GM12878 (cell line): ENCODE measurements around the gene MRS2. TPM values are rescaled to one million over a fixed set of nuclear protein-coding genes. Genes with fewer than 3 reads are reported as not detected.
"Not testable (repeated sequence)": the region's sequence is repeated elsewhere in the genome, so short reads cannot be mapped to it uniquely, and the experiment has no call there.

Source experiments
- ATAC-seq: fragments of 200-7000 bp; cut with Tn5 transposase; 3 replicates; pipeline ENCODE4 v1.9.1; 2020; ENCODE audit warnings: mild to moderate bottlenecking, moderate library complexity
- BruUV-seq: library from RNA; stranded (reverse); fragments of 400-500 nt; replicated peaks from 2 replicates; lab custom pipeline; 2021; lab: Mats Ljungman, UMichigan
- CTCF ChIA-PET: fragments of 300-600 bp; sonication (Branson Sonifier 250); formaldehyde crosslinking; extraction: SDS; loops from one replicate; lab custom pipeline; 2021; ENCODE audit warnings: inconsistent platforms; lab: Yijun Ruan, JAX
- POLR2A ChIA-PET: fragments of 350-600 bp; formaldehyde crosslinking; extraction: SDS; loops from one replicate; lab custom pipeline; 2021; ENCODE audit warnings: inconsistent platforms; lab: Charles Lee
- RAD21 ChIA-PET: fragments of 300-600 bp; sonication (Branson Sonifier 250); formaldehyde crosslinking; loops from one replicate; lab custom pipeline; 2023; ENCODE audit warnings: antibody characterized with exemption; ENCODE audit not compliant: unreplicated experiment; lab: Charles Lee
- SMC1A ChIA-PET: fragments of 300-600 bp; sonication (Branson Sonifier 250); formaldehyde crosslinking; loops from one replicate; lab custom pipeline; 2023; ENCODE audit not compliant: unreplicated experiment, uncharacterized antibody; lab: Charles Lee
- DNase-seq: peaks from one replicate; pipeline ENCODE4 v3.0.0-alpha.2; 2011; ENCODE audit warnings: low read depth, low spot score
- FAIRE-seq: peaks from 3 replicates; lab custom pipeline; 2011; peaks lifted over from hg19 to GRCh38; lab: Jason Lieb, UNC
- H2AFZ ChIP-seq: 2 replicates; pipeline ENCODE4 v1.6.0; 2011; ENCODE audit warnings: low read depth, low read length, control low read depth; ENCODE audit not compliant: control insufficient read depth
- H3K27ac ChIP-seq: 2 replicates; pipeline ENCODE4 v1.5.1; 2011; ENCODE audit warnings: control low read depth; ENCODE audit not compliant: control insufficient read depth, insufficient read depth
- H3K27me3 ChIP-seq, 2 experiments: replicated peaks in 1 of 2; 2 replicates each; pipeline versions ENCODE4 v1.6.0 to v1.6.1; 2011; ENCODE audit warnings: low read length in 1 of 2; ENCODE audit not compliant: control insufficient read depth in 2 of 2, insufficient read depth in 2 of 2
- H3K36me3 ChIP-seq, 2 experiments: 2 replicates each; pipeline ENCODE4 v1.5.1; 2011; ENCODE audit warnings: low read length in 1 of 2; ENCODE audit not compliant: control insufficient read depth in 2 of 2, insufficient read depth in 2 of 2
- H3K4me1 ChIP-seq: 2 replicates; pipeline ENCODE4 v1.6.1; 2011; ENCODE audit warnings: mild to moderate bottlenecking, low read length, moderate library complexity, mixed read lengths; ENCODE audit not compliant: control insufficient read depth, insufficient read depth
- H3K4me2 ChIP-seq: 2 replicates; pipeline ENCODE4 v1.6.0; 2011; ENCODE audit warnings: control low read depth; ENCODE audit not compliant: control insufficient read depth, insufficient read depth
- H3K4me3 ChIP-seq: fragments of 200-600 bp; sonication (generic); 2 replicates; pipeline ENCODE4 v1.5.1; 2016
- H3K79me2 ChIP-seq: 2 replicates; pipeline ENCODE4 v1.6.0; 2011; ENCODE audit warnings: low read length; ENCODE audit not compliant: control insufficient read depth, insufficient read depth
- H3K9ac ChIP-seq: 2 replicates; pipeline ENCODE4 v1.8.0; 2011; ENCODE audit warnings: low read length, control low read depth, mixed read lengths; ENCODE audit not compliant: control insufficient read depth, insufficient read depth
- H3K9me3 ChIP-seq: replicated peaks from 3 replicates; pipeline ENCODE4 v1.5.1; 2011; ENCODE audit warnings: mild to moderate bottlenecking, low read length; ENCODE audit not compliant: control insufficient read depth, insufficient read depth
- H4K20me1 ChIP-seq: 2 replicates; pipeline ENCODE4 v1.6.0; 2011; ENCODE audit not compliant: control insufficient read depth, insufficient read depth
- WGBS: methylation state at CpG from one replicate; pipeline ENCODE4 v1.1.6; 2016; ENCODE audit warnings: low lambda C conversion rate; ENCODE audit not compliant: insufficient replicate concordance, insufficient coverage; ENCODE audit errors: missing lambda C conversion rate; 5-methylcytosine and 5-hydroxymethylcytosine counted together
- in situ Hi-C: fragments of 300-500 bp; cut with MboI; formaldehyde crosslinking; loops from 9 replicates; pipeline ENCODE4 v1.14.3; 2018; ENCODE audit warnings: mixed read lengths
- intact Hi-C: fragments of 100-400 bp; cut with micrococcal nuclease; formaldehyde crosslinking; loops from one replicate; pipeline ENCODE4 v1.14.2; 2022; ENCODE audit not compliant: unreplicated experiment
- polyA plus RNA-seq, 11 experiments: library from polyadenylated mRNA; depleted of rRNA in 4 of 11; unstranded in 6 of 11; stranded (reverse) in 5 of 11; fragments of >200 nt; fragmentation: Nextera tagmentation in 4 of 11; fragmentation: Illumina TruSeq in 1 of 11; extraction: Ambion mirVana in 4 of 11; extraction: Trizol in 1 of 11; gene quantifications; 1 replicate in 1 of 11; 2 replicates in 10 of 11; pipeline versions ENCODE4 v1.2.1 to v1.2.3, GENCODE V29; 2011 to 2016; ENCODE audit warnings: inconsistent platforms in 2 of 11, missing spikeins in 2 of 11, low read depth in 1 of 11
- total RNA-seq, 4 experiments: library from RNA; depleted of rRNA in 3 of 4; stranded (reverse); fragments of >200 nt in 3 of 4; fragmentation: Illumina TruSeq in 1 of 4; extraction: Trizol in 1 of 4; gene quantifications; 2 replicates each; pipeline versions ENCODE4 v1.2.1 to v1.2.3, GENCODE V29; 2013 to 2021

Gene MRS2
- total and polyA plus RNA-seq, 10 of the 15 experiments (the other 5 are each of a cell fraction or from before 2014, with no cell fraction given), result 7.5 to 29.9 (median 24.2) TPM

DNA sequence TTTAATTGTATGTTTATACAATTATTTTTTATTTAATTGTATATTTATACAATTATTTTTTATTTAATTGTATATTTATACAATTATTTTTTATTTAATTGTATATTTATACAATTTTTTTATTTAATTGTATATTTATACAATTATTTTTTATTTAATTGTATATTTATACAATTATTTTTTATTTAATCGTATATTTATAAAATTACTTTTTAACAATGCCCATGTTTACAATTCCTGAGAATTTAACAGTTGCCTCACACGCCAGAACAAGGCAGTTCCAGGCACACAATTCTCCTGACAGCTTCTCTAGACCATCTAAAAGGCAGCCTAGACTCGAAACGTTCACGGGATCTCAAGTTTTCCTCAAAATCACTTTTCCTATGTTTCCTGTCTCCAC, 40.4 kb upstream of the MRS2 start:
- DNase-seq, H2AFZ ChIP-seq, H3K4me2 ChIP-seq, H4K20me1 ChIP-seq, H3K4me3 ChIP-seq, RAD21 ChIA-PET, H3K79me2 ChIP-seq, H3K36me3 ChIP-seq, BruUV-seq, FAIRE-seq, H3K27me3 ChIP-seq, in situ Hi-C loops, POLR2A ChIA-PET, H3K4me1 ChIP-seq, intact Hi-C loops, H3K9me3 ChIP-seq, ATAC-seq, H3K9ac ChIP-seq, H3K27ac ChIP-seq: not testable (repeated sequence)
- CTCF ChIA-PET, result interaction anchor here (1.0 to 1.3 kb wide), 2 partner anchors 9 to 134 kb away, joined by 3 read pairs; no protein-coding TSS in a partner anchor
- SMC1A ChIA-PET, result interaction anchor here (1.0 to 1.2 kb wide), 2 partner anchors 9 to 42 kb away, joined by 3 read pairs; no protein-coding TSS in a partner anchor
- 58% methylated on average over 5 of the region's 5 CpGs for WGBS

DNA sequence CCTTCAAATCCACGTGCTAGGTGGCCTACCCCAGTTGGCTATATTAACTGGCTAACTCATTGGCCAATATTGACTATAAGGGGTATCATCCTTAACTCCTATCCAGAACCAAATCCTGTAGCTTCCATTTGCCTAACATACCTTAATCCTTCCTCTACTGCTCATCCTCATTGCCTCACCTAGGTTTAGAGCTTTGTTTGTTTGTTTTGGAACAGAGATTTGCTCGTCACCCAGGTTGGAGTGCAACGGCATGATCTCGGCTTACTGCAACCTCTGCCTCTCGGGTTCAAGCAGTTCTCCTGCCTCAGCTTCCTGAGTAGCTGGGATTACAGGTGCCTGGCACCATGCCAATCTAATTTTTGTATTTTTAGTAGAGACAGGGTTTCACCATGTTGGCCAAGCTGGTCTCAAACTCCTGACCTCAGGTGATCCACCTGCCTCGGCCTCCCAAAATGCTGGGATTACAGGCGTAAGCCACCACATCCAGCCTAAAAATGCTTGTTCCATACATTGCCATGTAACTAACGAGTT, 37.6 kb upstream of the MRS2 start:
- H3K4me1 ChIP-seq, FAIRE-seq, H3K27me3 ChIP-seq, H3K9me3 ChIP-seq, BruUV-seq, in situ Hi-C loops, H2AFZ ChIP-seq, H3K4me2 ChIP-seq, RAD21 ChIA-PET, intact Hi-C loops, CTCF ChIA-PET, DNase-seq, H3K79me2 ChIP-seq, H3K27ac ChIP-seq, H4K20me1 ChIP-seq, H3K9ac ChIP-seq, ATAC-seq, H3K4me3 ChIP-seq, POLR2A ChIA-PET, H3K36me3 ChIP-seq: not testable (repeated sequence)
- SMC1A ChIA-PET, result interaction anchor here (1.1 kb wide), 1 partner anchor 81 kb away, joined by 3 read pairs; no protein-coding TSS in a partner anchor
- 51% methylated on average over 8 of the region's 8 CpGs for WGBS
